ENCODE results near the gene FCN2. TPM values are rescaled to one million over a fixed set of nuclear protein-coding genes. Genes with fewer than 3 reads are reported as not detected.

The FCN2 gene
- total RNA-seq, 2 experiments from 2014 or later = not detected

- H3K36me3 Mint-ChIP-seq (ENCODE audit: low read depth) = no peaks in the 10 kb centered on the region
- no peaks in the 10 kb centered on the region for H3K27me3 ChIP-seq (ENCODE audit: control insufficient read depth in 1 of 2, insufficient read depth in 2 of 2, low read length in 2 of 2)
- peak in 1 of 14 experiments; percentile 9 for DNase-seq
Observed at GRCh38 chr9:134867917-134868750, 12.5 kb upstream of the FCN2 start.

GRCh38 chr9:134868751-134869553 lies 11.7 kb upstream of the FCN2 start:
- H3K36me3 Mint-ChIP-seq (ENCODE audit: low read depth) = no peaks in the 10 kb centered on the region
- no peak for TF ChIP-seq CTCF (IDR thresholded peaks at IDR 0.05)
- H3K27ac ChIP-seq (ENCODE audit: low read depth in 1 of 2, low read length in 2 of 2) = no peak overlapping the region
- H3K4me1 ChIP-seq (ENCODE audit: insufficient read depth, low read length) = no peaks in the 10 kb centered on the region
- ATAC-seq (ENCODE audit: poor library complexity) (no peak), DNase-seq (no peak)
- no peaks in the 10 kb centered on the region for H3K4me1 Mint-ChIP-seq (ENCODE audit: low read depth)
- H3K4me3 ChIP-seq (ENCODE audit: low read length) = no peak overlapping the region
- H3K9me3 Mint-ChIP-seq = no peaks in the 10 kb centered on the region
- H3K9me3 ChIP-seq (ENCODE audit: control insufficient read depth in 1 of 2, insufficient read depth in 1 of 2, low read length in 2 of 2) = peaks cover 0 to 38% of the 10 kb centered on the region in 2 experiments
- no peak overlapping the region for H3K27ac Mint-ChIP-seq
- H3K27me3 Mint-ChIP-seq = peaks cover 6% of the 10 kb centered on the region
- H3K27me3 ChIP-seq (ENCODE audit: control insufficient read depth in 1 of 2, insufficient read depth in 2 of 2, low read length in 2 of 2) = no peaks in the 10 kb centered on the region
- POLR2A ChIA-PET = no interaction called here
- H3K4me3 Mint-ChIP-seq = no peak overlapping the region
- intact Hi-C loops (cut with DNase I, micrococcal nuclease) = no loop called here
- CTCF ChIA-PET = no interaction called here
- no peaks in the 10 kb centered on the region for H3K36me3 ChIP-seq (ENCODE audit: insufficient read depth, low read length)

More at GRCh38 chr9:134867917-134868750, 12.5 kb upstream of the FCN2 start:
- H3K27ac ChIP-seq (ENCODE audit: low read depth in 1 of 2, low read length in 2 of 2) = no peak overlapping the region
- peaks cover 0 to 42% of the 10 kb centered on the region in 2 experiments for H3K9me3 ChIP-seq (ENCODE audit: control insufficient read depth in 1 of 2, insufficient read depth in 1 of 2, low read length in 2 of 2)
- Mint-ChIP-seq H3K9me3 (no peaks in the 10 kb centered on the region), H3K4me1 (ENCODE audit: low read depth) (no peaks in the 10 kb centered on the region), H3K27ac (no peak overlapping the region), H3K4me3 (no peak overlapping the region), H3K27me3 (peaks cover 6% of the 10 kb centered on the region)
- intact Hi-C loops (cut with DNase I, micrococcal nuclease) = no loop called here
- no peak for TF ChIP-seq CTCF (IDR thresholded peaks at IDR 0.05)
- no peak overlapping the region for H3K4me3 ChIP-seq (ENCODE audit: low read length)
- no peaks in the 10 kb centered on the region for H3K36me3 ChIP-seq (ENCODE audit: insufficient read depth, low read length)
- ATAC-seq (ENCODE audit: poor library complexity) = no peak
- H3K4me1 ChIP-seq (ENCODE audit: insufficient read depth, low read length) = no peaks in the 10 kb centered on the region
- POLR2A ChIA-PET = no interaction called here
- CTCF ChIA-PET = no interaction called here

- H3K27me3 Mint-ChIP-seq = peaks cover 6% of the 10 kb centered on the region
- H3K4me1 ChIP-seq (ENCODE audit: insufficient read depth, low read length) = no peaks in the 10 kb centered on the region
- intact Hi-C loops (cut with DNase I, micrococcal nuclease) = no loop called here
- ChIA-PET POLR2A (no interaction called here), CTCF (no interaction called here)
- ATAC-seq (ENCODE audit: poor library complexity) (no peak), DNase-seq (peak in 1 of 14 experiments; percentile 5)
- H3K27me3 ChIP-seq (ENCODE audit: control insufficient read depth in 1 of 2, insufficient read depth in 2 of 2, low read length in 2 of 2) = no peaks in the 10 kb centered on the region
- H3K36me3 Mint-ChIP-seq (ENCODE audit: low read depth) = no peaks in the 10 kb centered on the region
- H3K9me3 ChIP-seq (ENCODE audit: control insufficient read depth in 1 of 2, insufficient read depth in 1 of 2, low read length in 2 of 2) = peaks cover 0 to 31% of the 10 kb centered on the region in 2 experiments
- no peak overlapping the region for H3K27ac ChIP-seq (ENCODE audit: low read depth in 1 of 2, low read length in 2 of 2)
- no peak overlapping the region for H3K4me3 Mint-ChIP-seq
- no peaks in the 10 kb centered on the region for H3K36me3 ChIP-seq (ENCODE audit: insufficient read depth, low read length)
- no peak overlapping the region for H3K4me3 ChIP-seq (ENCODE audit: low read length)
- H3K4me1 Mint-ChIP-seq (ENCODE audit: low read depth) = no peaks in the 10 kb centered on the region
- no peak overlapping the region for H3K27ac Mint-ChIP-seq
- no peak for TF ChIP-seq CTCF (IDR thresholded peaks at IDR 0.05)
- H3K9me3 Mint-ChIP-seq = no peaks in the 10 kb centered on the region
Observed at GRCh38 chr9:134869554-134870300, 10.9 kb upstream of the FCN2 start.
